CD4-positive, alpha-beta T cell treated with Interleukin-2 at 100 ng/mL for 4 hours (primary cell): ENCODE measurements around the gene KCNJ10.
"Not testable (repeated sequence)": the region's sequence is repeated elsewhere in the genome, so short reads cannot be mapped to it uniquely, and the experiment has no call there.

Experiments
- DNase-seq: peaks from one replicate; pipeline ENCODE4 v3.0.0-alpha.2; 2020; ENCODE audit warnings: low spot score

Gene KCNJ10

GRCh38 chr1:160061369-160062229 is 8.4 kb downstream of the KCNJ10 start:
- DNase-seq = no peak

- DNase-seq = no peak
These were observed 11.9 kb downstream of the KCNJ10 start for GRCh38 chr1:160058087-160058486.

DNA sequence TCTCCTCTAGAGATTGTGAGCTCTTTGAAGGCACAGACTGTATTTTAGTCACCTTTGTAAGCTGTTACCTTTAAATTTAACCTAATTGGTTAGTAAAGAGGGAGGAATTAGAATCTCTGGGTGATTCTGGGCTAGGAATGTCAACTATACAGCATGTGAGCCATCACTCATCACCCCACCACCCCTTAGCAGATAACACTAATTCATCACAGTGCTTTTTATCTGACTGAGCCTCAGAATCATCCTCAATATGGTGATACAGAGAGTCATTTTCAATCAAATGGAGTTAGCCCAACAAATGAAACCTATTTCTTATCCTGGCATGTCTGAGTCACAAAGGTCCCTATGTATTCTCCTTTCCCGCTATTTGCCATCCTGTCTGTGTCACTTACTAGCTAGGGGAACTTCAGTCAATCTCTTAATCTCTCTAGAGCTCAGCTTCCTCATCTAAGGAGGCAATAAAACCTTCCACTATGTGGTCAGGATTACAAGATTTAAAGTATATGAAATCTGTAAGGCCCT is 13.3 kb downstream of the KCNJ10 start:
- DNase-seq = no peak

DNA sequence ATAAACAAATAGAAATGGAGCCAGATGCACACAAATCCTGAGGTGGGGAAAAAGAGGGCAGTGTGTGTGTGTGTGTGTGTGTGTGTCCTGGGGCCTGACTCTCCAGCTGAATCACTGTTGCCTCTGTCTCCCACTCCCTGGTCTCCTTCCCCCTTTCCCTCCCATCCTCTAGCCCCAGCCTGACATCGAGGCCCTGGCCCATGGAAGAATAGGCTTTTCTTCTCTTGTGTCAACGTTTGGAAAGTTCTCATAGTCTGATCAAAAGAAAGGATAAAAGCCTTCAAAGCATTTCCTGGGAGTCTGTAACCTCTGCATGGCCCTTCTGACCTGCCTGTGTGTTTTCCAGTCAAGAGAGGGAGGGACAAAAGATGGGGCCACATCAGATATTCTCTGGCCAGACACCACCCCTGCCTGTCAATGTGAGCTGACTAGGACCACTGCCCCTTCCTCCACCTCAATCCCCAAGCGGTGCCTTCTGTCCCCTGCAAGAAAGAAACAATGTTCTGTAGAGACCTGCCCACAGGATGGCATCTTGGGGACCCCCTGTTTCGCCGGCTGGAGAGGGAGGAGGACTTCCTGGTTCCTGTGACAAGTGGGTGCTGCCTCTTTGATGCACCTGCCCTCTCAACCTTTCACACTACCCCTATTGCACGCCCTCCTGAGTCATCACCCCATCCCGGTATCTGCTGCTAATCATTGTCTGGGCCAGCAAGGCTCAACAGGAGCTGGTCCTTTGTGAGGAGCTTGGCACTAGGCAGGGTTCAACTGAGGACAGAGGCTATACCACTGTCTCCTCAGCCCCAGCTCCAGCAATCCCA is 16.2 kb downstream of the KCNJ10 start:
- DNase-seq = no peak

- DNase-seq = no peak
These were observed 17.0 kb downstream of the KCNJ10 start for GRCh38 chr1:160052936-160053335.

DNA sequence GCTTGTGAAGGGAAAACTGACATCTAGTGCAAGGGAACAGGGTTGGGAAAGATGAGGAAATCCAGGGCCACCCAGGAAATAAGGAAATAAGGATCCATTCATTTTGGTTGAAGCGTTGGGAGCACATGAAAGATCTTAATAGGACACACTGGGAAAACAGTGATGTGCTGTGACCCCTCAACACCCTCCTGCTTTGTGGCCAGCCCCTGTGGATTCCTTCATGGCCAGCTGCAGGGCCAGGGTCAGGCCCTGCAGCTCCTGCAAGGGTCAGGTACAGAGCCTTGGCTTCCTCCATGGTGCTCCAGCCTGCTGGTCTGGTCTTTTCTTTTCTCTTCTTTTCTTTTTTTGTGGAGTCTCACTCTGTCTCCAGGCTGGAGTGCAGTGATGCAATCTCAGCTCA is 19.3 kb downstream of the KCNJ10 start:
- no peak for DNase-seq

DNA sequence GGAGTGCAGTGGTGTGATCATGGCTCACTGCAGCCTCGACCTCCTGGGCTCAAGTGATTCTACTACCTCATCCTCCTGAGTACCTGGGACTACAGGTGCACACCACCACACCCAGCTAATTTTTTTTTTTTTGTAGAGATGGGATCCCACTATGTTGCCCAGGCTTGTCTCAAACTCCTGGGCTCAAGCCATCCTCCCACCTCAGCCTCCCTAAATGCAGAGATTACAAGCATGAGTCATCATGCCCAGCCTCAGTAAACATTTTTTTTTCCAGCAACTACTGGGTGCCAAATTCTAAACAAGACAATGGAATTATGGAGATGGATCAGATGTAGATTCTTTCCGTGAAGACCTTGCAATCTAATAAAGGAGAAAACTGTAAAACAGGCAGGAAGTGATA is 19.8 kb downstream of the KCNJ10 start:
- DNase-seq = not testable (repeated sequence)

- no peak for DNase-seq
These were observed 20.9 kb downstream of the KCNJ10 start for GRCh38 chr1:160049101-160049500.

DNA sequence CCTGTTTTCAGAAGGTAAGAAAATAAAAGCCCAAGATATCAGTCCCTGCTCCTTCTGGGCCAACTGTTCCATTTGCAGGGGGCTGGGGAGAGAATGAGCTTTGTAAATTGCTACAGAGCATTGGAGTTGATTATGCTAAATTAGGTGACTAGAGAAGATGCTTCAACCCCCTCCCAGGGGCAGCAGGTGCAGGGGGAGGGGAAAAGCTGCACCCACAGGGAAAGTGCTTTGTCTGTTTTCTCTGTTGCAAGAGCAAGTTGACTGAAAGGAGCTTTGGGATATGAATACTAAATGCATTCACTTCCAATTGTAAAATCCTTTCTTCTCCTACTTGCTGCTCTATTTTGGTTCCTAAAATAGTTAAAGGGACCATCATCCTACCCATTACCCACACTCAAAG is 21.6 kb downstream of the KCNJ10 start:
- DNase-seq = no peak

DNA sequence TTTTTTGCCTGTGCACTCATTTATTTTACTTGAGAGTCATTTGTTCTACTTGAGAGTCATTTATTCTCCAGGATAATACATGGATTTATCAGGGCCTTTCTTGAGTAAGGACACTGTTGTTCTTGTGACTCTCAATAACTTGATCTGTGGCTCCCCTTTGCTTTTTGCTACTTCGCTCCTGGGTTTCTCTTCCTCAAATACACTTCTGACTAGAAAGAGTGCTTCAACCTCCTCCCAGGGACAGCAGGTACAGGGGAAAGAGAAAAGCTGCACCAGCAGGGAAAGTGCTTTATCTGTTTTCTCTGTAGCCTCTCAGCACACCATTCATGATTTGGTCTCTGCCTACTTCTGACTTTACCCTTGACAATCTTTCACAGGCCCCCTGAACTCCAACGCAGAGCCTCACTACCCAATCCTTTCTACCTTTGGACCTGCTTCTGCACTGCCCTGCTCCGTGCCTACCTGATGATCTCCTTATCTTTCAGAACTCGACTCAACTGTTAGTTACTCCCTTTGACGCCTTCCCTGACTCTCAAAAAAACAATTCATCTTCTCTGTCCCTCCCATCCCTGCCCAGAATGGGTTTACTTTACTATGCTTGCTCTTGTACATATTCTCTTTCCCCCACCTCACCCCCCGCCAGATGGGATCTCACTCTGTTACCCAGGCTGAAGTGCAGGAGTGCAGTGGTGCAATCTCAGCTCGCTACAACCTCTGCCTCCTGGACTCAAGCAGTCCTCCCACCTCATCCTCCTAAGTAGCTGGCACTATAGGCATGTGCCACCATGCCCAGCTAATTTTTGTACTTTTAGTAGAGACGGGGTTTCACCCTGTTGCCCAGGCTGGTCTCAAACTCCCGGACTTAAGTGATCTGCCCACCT is 22.6 kb downstream of the KCNJ10 start:
- no peak for DNase-seq

- peak; percentile 51 for DNase-seq
These were observed 23.4 kb downstream of the KCNJ10 start for GRCh38 chr1:160046494-160047110.

DNA sequence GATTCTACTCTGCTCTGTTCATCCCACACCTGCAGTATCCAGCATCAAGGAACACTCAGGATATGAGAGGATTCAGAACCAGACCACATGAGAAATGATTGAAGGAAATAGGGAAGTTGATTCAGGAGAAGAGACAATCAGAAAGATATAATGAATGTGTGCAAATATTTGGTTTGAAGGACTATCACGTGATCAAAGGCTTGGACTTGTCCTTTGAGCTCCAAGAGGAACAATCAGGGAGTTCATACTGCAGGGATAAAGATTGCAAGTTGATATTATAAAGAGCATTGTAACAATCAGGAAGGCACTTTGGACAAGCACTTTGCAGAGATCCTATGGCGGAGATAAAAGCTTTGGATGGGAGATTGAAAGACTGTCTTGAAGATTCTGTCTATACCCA is 24.3 kb downstream of the KCNJ10 start:
- no peak for DNase-seq

- no peak for DNase-seq
These were observed 26.4 kb downstream of the KCNJ10 start for GRCh38 chr1:160043543-160043942.

- DNase-seq = no peak
These were observed 29.5 kb downstream of the KCNJ10 start for GRCh38 chr1:160040476-160040875.

GRCh38 chr1:160032165-160032820 is 37.7 kb downstream of the KCNJ10 start:
- DNase-seq = no peak

DNA sequence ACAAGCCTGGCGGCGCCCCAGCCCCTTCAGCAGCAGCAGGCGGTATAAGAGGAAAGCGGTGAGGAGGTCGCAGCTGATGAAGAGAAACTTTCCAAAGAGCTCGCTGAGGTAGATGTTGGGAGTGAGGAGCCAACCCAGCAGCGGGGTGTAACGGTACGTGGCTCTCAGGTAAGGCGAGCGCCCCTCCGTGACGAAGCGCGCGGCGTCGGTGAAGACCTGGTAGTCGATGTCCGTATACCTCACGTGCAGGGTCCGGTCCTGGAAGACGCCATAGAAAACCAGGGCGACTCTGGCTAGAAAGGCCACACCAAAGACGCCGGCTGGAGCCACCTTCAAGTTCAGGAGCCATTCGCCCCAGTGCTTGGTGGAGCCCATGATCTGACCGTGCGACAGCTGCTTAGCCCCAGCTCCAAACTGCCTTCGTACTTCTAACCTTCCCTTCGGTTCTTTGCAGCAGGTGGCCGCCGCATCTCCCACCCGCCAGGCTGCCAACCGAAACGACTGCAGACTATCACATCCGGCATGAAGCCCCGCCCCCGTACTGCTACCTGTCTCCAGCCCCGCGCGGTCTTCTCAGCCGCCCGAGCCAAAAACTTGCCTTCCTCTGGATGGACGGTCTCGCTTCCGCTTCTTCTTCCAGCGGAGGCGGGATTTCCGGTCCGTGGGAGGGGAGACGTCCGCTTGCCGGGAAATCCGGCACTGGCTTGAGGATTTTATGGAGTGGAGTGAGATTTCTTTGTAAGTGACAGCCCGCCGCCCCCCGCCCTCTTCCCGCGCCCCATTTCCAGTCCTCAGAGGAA is 38.4 kb downstream of the KCNJ10 start, which contains the start of gene PIGM:
PIGM (minus strand) TSS at position 626 of the 800 bp plus-strand sequence; CDS start at position 375, 251 bp downstream.
- peak; percentile 93 for DNase-seq

GRCh38 chr1:160030657-160031364 is 39.1 kb downstream of the KCNJ10 start:
- DNase-seq = no peak

DNA sequence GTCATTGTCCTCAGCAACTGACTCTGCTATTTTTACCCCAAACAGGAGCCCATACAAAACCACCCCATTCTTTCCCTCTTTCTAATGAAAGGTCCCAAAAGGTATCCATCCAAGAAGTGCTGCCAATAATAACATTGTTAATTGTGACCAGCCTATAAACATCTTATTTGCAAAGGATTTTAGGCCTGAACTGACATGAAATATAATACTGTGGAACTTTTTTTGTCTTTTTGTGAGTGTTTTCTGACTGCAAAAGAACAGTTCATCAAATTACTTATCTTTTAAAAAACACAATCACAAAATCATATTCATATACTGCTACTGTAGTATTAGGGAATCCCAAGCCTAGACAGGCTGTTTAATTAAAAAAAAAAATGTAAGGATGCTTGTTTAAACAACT is 41.5 kb downstream of the KCNJ10 start:
- no peak for DNase-seq

GRCh38 chr1:160025314-160025713 is 44.6 kb downstream of the KCNJ10 start:
- DNase-seq = no peak
